ENCODE data around the gene ANKMY1. TPM values are rescaled to one million over a fixed set of nuclear protein-coding genes. Genes with fewer than 3 reads are reported as not detected.

The ANKMY1 gene
- total RNA-seq, 1 donor: 11.2 TPM

DNA sequence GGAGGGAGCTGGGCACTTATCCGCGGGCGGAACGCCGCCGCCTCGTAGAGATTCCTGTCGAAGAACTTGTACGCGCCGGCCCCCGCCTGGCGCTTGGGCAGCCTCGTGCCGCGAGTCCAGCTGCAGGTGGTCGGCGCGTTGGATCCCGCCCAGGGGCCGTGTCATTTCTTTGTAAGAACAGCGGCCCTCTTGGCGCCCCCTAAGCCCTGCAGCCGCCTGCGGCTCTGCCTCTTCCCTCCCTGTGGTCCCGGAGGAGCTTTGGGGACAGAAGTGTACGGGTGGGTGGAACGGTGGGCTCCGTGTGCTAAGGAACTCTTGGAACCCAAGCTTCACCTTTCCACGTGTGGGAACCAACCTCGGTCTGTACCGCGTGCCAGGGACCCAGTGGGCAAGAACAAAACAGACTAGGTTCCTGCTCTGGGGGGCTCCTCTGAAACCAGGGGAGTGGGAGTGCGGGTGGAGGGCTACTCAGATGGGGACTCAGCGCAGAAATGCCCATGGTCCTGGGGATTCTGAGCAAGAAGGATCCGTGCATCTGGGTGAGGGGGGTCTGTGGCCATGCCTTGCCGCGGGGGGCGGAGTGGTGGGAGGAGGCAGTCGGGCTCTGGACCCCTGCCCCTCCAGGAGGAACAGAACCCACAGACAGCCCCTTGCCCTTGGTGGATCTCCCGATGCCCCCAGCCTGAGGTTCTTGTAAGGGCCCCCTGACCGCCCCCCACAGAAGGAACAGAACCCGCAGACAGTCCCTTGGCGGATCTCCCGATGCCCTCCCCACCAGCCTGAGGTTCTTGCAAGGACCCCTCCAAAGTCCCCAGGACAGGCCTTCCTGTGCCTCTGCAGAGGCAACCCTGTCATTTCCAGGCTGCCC, 120.9 kb downstream of the ANKMY1 start:
- Histone ChIP-seq H3K4me1 (ENCODE audit: insufficient read depth, low read length) (peaks cover 26% of the 10 kb centered on the region), H3K4me3 (ENCODE audit: insufficient read depth, low read length) (peak overlapping the region; percentile 75), H2AFZ (ENCODE audit: low read length) (no peak overlapping the region), H3K36me3 (ENCODE audit: insufficient read depth, low read length) (no peaks in the 10 kb centered on the region), H3K27me3 (ENCODE audit: insufficient read depth, low read length) (no peaks in the 10 kb centered on the region), H3K79me2 (ENCODE audit: insufficient read depth, low read length) (peaks cover 48% of the 10 kb centered on the region), H4K20me1 (ENCODE audit: insufficient read depth, low read length) (peaks cover 35% of the 10 kb centered on the region), H3K27ac (ENCODE audit: low read depth, low read length) (no peak overlapping the region), H3K4me2 (ENCODE audit: insufficient read depth, low read length) (peak overlapping the region; percentile 85), H3K9me3 (ENCODE audit: low read depth, low read length) (no peaks in the 10 kb centered on the region)
- TF ChIP-seq, protein P1, sequence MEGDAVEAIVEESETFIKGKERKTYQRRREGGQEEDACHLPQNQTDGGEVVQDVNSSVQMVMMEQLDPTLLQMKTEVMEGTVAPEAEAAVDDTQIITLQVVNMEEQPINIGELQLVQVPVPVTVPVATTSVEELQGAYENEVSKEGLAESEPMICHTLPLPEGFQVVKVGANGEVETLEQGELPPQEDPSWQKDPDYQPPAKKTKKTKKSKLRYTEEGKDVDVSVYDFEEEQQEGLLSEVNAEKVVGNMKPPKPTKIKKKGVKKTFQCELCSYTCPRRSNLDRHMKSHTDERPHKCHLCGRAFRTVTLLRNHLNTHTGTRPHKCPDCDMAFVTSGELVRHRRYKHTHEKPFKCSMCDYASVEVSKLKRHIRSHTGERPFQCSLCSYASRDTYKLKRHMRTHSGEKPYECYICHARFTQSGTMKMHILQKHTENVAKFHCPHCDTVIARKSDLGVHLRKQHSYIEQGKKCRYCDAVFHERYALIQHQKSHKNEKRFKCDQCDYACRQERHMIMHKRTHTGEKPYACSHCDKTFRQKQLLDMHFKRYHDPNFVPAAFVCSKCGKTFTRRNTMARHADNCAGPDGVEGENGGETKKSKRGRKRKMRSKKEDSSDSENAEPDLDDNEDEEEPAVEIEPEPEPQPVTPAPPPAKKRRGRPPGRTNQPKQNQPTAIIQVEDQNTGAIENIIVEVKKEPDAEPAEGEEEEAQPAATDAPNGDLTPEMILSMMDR (IDR thresholded peaks at IDR 0.05; ENCODE audit: extremely low read depth, low read depth, low read length): no peak
- DNase-seq (ENCODE audit: insufficient read length, low spot score, missing footprints): peak; percentile 92

DNA sequence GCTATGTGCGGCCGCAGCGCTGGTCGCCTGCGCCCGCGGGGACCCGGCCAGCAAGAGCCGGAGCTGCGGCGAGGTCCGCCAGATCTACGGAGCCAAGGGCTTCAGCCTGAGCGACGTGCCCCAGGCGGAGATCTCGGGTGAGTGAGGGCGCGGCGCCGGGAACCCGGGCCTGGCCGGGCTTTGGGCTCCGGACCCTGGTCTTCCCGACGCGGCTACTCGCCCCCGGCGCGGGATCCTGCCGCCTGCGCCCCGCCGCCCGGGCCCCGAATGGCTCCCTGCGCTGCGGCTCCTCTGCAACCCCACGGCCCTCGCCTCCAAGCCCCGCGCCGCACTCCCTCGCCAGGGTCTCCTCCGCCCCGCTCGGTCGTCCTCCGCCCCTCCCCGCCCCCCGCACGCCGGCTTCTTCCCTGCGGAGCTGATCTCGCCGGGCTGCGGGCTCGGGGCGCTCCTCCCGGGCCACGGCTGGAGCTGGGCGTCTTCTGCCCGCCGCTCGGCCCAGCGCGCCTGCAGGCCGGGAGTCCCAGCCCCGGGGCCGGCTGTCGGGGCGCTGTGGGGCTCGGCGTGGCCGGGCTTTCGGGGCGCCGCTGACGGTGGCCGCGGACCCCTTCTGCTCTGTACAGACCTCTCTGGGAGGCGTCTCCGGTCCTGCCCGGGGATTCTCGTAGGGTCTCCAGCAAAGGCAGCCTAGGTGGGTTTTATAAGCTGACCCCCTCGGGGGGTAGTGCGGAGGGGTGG, 121.7 kb downstream of the ANKMY1 start:
- no peaks in the 10 kb centered on the region for H3K36me3 ChIP-seq (ENCODE audit: insufficient read depth, low read length)
- H3K79me2 ChIP-seq (ENCODE audit: insufficient read depth, low read length): peaks cover 43% of the 10 kb centered on the region
- peaks cover 26% of the 10 kb centered on the region for H3K4me1 ChIP-seq (ENCODE audit: insufficient read depth, low read length)
- H2AFZ ChIP-seq (ENCODE audit: low read length): no peak overlapping the region
- H4K20me1 ChIP-seq (ENCODE audit: insufficient read depth, low read length): peaks cover 35% of the 10 kb centered on the region
- TF ChIP-seq, protein P1 (IDR thresholded peaks at IDR 0.05; ENCODE audit: extremely low read depth, low read depth, low read length): no peak
- peak overlapping the region; percentile 75 for H3K4me3 ChIP-seq (ENCODE audit: insufficient read depth, low read length)
- peak overlapping the region; percentile 85 for H3K4me2 ChIP-seq (ENCODE audit: insufficient read depth, low read length)
- H3K9me3 ChIP-seq (ENCODE audit: low read depth, low read length): no peaks in the 10 kb centered on the region
- no peaks in the 10 kb centered on the region for H3K27me3 ChIP-seq (ENCODE audit: insufficient read depth, low read length)
- peak overlapping the region; percentile 51 for H3K27ac ChIP-seq (ENCODE audit: low read depth, low read length)
- DNase-seq (ENCODE audit: insufficient read length, low spot score, missing footprints): peak; percentile 95

DNA sequence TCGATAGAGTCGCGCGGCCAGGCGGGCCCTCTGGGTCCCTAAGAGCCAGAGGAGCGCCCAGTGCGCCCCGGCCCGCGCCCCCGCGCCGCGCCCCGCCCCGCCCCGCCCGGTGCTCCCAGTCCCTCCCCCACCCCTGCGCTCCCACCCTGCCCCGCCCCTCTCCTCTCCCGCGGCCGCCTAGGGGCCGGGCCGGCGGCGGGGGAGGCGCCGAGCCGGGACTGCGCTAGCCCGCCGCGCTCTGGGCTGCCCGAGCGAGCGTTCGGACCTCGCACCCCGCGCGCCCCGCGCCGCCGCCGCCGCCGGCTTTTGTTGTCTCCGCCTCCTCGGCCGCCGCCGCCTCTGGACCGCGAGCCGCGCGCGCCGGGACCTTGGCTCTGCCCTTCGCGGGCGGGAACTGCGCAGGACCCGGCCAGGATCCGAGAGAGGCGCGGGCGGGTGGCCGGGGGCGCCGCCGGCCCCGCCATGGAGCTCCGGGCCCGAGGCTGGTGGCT, 122.3 kb downstream of the ANKMY1 start, which contains the start of gene GPC1:
TSS of gene GPC1 (plus strand) at position 207 of the 491 bp plus-strand sequence. CDS start at position 463, 256 bp downstream.
- Histone ChIP-seq H3K4me1 (ENCODE audit: insufficient read depth, low read length) (peaks cover 26% of the 10 kb centered on the region), H3K36me3 (ENCODE audit: insufficient read depth, low read length) (no peaks in the 10 kb centered on the region), H3K4me2 (ENCODE audit: insufficient read depth, low read length) (peak within 1 kb of the TSS; percentile 86), H2AFZ (ENCODE audit: low read length) (peak within 1 kb of the TSS; percentile 68), H3K27me3 (ENCODE audit: insufficient read depth, low read length) (no peaks in the 10 kb centered on the region), H4K20me1 (ENCODE audit: insufficient read depth, low read length) (peaks cover 30% of the 10 kb centered on the region), H3K4me3 (ENCODE audit: insufficient read depth, low read length) (peak within 1 kb of the TSS; percentile 78), H3K27ac (ENCODE audit: low read depth, low read length) (peak within 1 kb of the TSS; percentile 85), H3K79me2 (ENCODE audit: insufficient read depth, low read length) (peaks cover 39% of the 10 kb centered on the region), H3K9me3 (ENCODE audit: low read depth, low read length) (no peaks in the 10 kb centered on the region)
- peak; percentile 100 for DNase-seq (ENCODE audit: insufficient read length, low spot score, missing footprints)
- TF ChIP-seq, protein P1 (IDR thresholded peaks at IDR 0.05; ENCODE audit: extremely low read depth, low read depth, low read length): no peak
